Activated T-helper 9 cell treated with anti-CD3 and anti-CD28 coated beads, Interleukin-2, amount 50 U/mL, for 16 hours (primary cell): Measurements from ENCODE around the gene CDH26.

ENCODE experiments used
- DNase-seq: peaks from one replicate; pipeline ENCODE4 v3.0.0-alpha.2; 2020; ENCODE audit warnings: low read depth

Gene CDH26

DNA sequence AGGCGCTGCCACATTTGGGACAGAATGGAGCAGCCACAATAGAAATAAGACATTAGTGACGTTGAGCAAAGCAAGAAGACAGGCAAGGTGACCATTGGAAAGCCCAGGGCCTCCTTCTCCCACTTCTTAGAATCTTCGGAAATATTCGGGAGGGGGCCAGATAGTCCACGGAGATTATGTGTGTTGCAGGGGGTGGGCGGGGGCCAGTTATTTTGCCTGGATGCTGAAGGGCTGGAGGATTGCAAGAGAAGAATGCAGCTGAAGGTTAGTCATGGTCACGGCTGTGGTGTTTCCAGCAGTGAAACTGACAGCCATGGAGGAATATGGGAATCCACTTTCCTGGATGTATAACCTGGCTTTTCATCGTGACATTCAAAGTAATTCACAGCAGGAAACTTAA lies 88.6 kb downstream of the CDH26 start:
- DNase-seq: no peak

DNA sequence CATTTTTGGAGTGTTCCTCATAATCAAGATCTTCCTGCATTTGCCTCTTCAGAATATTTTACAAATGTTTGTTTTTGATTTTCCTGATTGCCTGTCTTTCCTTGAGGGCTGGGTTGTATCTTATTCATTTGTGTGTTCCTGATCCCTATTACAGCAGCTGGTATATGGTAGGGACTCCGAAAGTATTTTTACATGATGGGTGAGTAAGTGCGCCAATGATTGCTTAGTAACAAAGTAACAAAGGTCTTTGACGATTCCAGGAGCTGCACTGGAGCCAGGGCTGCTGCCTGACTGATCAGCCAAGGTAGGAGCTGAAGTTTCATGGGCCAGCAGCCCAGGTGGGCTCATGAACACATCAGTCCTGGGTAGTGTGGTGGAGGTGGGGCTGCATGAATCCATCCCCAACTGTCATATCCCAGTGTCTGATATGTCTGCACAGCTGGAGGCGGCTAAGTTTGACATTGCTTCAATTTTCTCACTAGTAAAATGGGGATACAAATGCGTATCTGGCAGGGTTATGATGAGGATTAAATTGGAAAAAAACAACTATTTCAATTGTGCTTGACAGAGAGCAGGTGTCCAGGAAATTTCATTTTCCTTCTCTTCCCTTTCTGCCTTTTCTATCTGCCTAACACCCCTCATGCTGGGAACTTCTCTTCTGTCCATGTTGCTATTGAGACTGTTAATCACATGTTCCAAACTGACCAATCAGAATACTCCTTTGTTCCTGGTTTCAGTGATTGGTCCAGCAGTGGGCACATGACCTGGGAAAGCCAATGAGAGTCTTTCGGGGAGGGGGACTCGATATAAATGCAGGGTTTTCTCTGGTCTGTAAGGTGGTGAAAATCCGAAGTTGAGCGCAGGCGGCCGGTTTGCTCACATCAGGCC lies 90.7 kb downstream of the CDH26 start:
- no peak for DNase-seq

DNA sequence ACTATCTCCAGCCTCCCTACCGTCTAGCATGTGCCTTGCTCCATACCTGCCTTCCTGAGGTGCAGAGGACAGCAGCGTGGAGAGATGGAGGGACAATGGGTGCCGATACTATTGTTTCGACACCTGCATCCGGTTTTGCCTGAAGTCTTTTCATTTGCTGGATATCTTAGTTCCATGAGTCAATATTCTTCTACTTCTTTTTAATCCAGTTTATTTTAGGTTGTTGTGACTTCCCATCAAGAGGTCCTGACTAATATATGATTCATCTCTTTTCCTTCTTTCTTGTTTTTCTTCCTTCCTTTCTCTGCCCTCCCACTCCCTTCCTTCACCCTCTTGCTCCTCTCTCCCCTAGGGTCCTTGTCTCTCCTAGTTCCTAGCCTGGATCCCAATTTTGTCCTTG lies 91.4 kb downstream of the CDH26 start:
- no peak for DNase-seq

DNA sequence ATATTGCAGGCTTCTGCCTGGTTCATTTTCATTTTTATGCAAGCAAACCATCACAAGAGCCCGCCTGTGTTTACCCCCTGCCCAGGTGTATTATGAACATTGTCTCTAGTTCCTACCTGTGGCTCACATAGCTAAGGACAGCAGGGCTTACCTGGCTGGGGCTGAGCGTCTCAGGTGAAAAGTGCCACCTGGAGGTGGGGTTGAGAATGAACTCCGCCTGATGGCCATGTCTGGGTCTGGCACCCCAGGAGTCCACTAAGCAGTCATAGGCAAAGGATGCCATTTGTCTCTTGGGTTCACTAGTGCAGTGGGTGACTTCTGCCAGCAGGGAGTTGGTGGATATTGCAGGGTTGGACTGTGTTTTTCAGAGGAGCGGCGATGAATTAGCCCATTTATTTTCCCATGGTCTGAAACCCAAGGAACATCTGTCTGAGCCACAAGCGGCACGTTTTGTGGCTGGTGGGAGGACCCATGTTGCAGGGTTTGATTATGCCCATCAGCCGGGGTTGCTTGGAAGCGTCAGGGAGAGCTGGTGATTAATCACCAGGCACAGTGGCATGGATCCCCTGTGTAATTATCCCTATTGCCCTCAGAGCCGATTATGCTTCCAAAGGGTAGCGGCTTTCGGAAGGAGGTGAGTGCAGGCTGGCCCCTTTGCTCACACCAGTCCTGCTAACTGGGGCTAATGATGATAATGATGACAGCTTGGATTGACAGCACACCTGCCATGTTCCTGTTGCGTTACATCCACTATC lies 92.1 kb downstream of the CDH26 start:
- DNase-seq: no peak

DNA sequence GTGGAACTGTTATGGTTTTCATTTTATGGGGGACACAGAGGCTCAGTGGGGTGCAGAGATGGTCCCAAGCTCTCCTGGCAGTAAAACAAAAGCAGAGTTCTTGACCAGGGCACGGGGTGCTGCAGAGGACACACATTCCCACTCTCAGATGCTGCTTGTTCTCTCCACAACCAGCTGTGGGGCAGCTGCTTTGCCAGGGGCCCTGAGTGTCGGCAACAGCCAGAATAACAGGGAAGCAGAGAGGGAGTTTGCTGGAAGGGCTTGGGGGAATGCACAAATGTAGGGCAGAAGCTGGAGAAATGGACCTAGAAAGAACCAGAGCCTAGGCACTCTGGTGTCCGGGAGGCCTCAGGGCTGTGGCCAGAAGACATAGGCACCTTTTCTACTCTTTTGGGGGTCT lies 93.7 kb downstream of the CDH26 start:
- DNase-seq: no peak

DNA sequence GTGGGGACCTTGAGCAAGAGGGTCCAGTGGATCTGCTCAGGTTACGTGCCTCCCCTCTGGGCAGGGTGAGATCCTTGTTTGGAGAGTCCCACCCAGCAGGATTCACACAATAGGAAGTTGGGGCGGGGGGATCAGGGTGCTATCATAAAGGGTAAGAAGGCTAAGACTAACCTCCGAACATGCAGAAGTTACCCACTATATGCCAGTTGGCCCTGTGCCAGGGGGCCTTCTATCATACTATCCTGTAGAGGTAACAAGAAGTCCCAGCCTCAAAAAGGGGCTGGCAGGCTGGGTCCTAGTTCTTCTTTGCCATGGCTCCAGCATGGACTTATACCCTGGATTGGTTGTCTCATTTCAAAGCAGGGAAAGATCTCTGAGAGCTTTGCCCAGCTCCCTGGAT lies 94.1 kb downstream of the CDH26 start:
- DNase-seq: no peak

DNA sequence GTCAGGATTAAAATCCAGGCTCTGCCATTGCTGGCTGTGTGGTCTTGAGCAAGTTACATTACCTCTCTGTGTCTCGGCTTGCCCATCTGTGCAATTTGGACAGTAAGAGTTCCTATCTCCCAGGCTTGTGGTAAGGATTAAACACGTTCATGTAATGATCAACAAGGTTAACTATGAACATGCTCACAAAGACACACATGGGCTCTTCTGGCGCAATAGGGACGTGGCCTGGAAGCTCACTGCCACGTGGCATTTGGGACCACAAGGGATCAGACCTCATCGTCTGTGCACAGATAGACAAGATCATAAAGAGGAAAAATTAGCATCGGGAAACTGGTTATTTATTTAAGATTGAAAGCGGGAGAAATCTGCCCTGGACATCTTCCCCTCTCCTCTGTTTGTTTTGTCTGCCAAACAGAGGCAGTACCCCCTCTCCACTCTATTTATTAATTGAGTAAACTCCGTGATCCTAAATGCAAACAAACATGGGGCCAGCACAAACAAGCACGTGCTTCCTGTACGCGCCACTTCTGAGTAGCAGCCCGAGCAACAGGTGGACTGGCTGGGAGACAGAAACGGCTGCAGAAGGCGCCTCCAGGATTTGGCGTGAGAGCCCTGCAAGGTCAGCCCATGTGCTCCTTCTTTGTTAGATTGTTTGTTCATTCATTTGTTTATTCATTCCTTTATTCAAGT lies 95.0 kb downstream of the CDH26 start:
- no peak for DNase-seq

DNA sequence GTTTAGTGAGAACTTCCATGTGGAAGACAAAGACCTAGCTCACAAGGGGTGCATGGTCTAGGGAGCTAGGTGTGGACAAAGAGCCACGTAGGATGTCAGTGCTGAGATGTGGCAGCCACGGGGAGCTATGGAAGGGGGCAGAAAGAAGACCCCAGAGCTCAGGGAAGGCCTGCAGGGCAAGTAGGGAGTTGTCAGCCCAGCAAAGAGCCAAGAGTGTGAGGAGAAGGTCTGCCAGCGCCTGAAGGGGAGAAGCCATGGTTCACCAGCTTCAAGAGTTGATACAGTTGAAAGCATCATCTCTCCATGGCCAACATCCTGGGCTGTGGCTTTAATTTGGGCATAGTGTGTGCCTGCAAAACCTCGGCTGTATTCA lies 95.6 kb downstream of the CDH26 start:
- DNase-seq: no peak

DNA sequence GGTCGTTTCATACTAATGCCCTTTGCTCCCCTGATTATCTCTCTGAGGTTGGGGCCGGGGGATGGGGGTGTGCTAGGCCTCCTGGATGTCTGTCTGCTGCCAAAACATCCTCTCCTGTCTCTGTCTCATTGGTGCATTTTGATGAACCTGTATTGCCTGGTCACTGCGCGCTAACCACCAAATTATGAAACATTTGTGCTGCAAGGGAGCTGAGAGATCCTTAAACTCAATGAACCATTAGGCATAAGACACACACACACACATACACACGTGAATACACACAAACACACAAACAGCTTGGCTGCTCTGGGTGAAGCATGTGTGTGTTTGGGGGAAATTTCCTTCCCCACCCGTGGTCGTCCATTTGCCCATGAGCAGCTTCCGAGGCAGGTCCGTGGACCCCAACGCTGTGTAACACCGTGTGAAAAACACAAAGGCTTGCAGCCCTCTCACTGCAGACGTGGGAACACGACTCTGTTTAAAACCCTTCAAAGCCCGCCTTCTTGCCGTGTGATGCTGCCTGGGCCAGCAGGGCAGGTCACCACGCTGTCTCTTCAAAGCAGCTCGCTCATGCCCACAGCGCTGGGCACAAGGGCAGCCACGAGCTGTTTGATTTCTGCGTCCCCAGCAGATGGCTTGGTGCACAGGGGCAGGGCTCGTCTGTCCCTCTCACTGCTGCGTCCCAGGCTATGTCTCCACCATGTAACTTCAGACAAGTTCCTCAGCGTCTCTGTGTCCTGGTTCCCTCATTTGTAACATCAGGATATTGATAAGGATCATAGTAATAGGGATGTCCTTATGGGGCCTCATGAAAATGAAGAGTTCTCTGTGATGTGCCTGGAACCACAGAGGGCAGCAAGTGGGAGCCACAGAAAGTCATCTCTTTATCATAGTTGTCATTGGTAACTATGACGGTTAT lies 96.8 kb downstream of the CDH26 start:
- no peak for DNase-seq

DNA sequence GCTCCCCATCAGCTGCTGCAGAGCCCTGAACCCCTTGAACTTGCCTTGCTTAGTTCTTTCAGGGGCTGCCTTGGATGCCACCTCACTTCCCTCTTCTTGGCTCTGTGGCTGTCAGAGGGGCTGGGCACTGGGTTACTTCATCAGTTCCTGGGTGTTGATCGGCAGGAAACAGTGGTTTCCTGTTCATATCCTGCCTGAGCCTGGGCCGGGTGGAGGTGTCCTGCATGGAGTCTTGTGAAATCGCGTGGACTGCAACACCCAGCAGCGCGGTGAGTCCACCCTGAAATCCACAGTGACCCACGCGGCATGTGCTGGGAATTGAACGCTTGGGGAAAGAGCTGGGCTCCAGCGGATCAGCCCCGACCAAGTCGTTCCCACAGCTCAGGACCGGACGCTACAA lies 97.5 kb downstream of the CDH26 start:
- DNase-seq: peak; percentile 5

DNA sequence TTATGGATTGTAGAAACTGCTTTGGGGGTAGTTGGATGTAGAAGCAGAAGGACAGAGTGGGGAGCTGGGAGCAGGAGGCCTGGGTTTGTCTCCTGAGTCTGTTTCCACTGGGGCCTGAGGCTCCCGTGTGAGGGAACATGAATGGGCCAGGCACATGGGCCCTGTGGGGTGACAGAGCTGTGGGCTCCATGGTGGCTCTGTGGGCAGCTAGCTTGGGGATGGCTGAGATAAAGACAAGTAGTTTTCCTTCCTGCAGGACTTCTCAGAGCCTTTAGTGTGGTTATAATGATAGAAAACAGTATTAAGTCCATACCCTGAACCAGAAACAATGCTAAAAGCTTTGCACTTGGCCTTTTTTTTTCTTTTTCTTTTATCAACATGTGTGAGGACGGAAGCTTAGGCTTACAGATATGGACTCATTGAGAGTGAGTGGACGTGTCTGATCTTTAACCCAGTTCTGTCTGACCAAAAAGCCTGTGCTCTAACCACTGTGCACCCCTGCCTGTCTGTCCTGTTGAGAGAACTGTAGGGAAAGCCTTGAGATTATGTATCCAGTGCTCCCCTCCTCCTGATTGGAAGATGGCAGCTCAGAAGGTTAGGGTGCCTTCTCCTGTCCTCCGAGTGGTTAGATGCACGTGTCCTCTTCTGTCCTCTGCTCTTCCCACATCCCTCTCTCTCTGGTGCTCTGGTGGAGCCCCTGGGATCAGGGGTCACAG lies 98.3 kb downstream of the CDH26 start:
- no peak for DNase-seq

DNA sequence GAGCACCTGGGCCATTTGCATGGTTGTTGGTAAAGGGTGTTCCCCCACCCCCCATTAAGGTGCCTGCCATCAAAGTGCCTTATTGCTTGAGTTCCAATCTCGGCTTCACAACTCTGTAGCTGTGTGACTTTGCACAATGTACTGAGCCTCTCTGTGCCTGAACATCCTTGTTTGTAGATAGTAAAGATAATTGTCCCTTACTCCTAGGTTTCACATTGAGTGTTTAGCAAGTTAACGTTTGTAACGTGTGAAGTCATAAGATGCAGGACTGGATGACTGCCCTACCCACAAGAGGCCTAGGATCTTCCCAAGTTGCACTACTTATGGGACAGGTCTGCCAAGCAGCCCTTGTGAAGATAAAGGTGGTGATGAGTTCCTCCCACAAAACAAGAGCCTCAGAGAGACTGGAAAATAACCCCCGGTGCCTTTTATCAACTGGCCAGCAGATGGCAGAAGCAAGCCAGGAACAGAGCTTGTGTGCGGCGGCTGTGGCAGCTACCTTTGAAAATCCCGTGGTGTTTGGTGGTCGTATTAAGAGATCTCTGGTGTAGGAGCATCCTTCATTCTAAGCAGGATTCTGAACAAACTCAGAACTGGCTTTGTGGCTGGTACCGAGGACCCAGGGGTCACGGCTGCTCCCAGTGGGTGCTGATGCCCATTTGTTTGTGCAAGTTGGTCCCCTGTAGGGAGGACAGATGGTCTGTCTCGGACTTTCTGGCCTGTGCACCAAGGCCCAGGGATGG lies 99.1 kb downstream of the CDH26 start:
- DNase-seq: peak; percentile 36

DNA sequence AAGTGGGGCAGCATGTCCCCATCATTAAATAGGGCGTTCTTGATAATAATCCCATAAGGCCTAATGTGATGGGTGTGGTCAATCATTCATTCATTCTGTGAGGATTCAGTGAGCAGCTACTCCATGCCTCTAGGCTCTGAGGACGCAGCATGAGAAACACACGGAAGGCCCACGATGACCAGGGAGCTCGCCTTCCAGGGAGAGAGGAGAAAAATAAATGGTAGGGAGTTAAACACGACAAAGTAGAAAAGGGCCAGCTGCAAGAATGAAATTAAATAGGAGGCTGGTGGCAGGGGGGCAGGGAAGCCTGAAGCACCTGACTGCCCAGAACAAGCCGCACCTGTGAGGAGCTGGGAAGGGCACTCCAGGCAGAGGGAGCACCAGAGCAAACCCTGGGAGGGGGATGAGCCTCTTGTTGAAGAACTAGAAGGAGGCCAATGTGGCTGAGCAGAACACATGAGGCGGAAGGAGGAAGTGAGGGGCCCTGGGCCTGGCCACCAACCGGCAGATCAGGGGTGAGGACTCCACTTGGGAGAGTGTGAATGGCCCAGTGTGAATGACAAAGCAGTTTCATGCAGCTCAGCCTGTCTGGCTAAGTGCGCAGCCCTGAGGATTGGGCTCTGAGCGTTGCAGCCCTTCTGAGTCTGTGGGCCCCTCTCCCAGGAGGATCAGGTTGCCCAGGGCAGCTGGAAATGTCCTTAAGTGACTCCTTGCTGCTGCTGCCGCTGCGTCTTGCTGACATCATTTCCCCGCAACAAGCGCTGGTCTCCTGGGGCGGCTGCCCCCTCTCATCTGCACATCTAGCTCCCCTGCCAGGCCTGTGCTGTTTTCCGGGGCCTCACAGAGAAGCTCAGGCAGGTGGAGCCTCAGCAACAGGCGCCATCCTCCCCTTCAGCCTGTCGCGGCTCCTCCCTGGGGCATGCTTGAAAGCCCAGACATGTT lies 99.9 kb downstream of the CDH26 start:
- no peak for DNase-seq

DNA sequence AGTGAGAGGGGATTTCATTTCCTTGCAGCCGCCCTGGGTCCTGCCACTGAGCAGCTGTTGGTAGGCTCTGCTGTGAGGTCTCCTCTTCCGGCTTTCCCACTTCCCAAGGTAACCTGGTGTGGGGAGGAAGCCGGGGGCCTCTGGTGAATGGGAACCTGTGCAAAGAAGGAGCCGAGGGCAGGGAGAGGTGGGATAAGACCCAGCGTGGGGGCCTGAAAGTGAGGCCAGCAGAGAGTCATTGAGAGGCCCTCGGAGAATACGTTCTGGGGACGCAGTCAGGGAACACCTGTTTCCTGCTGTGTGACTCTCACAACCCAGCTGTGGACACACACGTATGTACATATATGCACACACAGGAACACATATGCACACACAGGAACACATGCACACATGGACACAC lies 100.7 kb downstream of the CDH26 start:
- no peak for DNase-seq

DNA sequence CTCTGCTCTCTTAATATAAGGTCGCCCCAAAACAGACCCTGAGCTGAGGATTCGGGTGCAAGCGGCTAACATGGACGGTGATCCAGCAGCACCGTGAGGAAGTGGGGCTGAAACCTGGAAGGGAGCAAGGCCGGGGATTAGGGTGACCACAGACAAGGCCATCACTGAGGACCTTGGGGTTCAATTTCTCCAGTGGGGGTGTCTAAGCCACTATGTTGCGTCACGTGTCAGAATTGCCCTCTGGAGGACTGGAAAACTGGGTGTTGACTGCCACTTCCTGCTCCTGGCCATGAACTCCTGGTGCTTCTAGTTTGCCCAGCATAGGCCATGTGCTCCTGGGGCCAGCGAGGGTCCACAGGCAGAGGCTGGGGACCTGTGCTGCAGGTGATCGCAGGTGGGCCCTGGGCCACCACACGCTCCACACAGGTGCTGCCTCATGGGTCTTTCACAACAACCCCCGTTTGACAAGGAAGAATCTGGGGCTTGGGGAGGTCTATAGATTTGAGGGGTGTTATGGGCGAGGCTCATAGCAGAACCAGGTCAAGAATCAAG lies 101.9 kb downstream of the CDH26 start:
- DNase-seq: no peak

DNA sequence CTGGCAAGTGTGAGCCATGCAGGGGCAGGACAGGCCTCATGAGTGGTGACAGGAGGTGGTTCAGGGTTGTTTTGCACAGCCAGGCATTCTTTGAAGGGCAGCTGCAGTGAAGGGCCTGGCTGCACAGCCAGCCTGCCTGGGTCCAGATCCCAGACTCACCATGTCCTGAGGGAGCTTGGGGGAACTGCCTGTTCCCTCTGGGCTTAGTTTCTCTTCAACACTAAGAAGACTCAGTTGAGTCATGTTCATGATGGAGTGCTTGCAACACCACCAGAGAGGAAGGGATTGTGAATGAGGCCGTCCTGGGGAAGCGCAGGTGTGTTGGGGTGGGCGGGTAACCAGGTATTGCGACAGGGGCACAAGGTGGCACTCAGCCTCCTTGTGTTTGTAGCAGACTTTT lies 102.4 kb downstream of the CDH26 start:
- DNase-seq: no peak

DNA sequence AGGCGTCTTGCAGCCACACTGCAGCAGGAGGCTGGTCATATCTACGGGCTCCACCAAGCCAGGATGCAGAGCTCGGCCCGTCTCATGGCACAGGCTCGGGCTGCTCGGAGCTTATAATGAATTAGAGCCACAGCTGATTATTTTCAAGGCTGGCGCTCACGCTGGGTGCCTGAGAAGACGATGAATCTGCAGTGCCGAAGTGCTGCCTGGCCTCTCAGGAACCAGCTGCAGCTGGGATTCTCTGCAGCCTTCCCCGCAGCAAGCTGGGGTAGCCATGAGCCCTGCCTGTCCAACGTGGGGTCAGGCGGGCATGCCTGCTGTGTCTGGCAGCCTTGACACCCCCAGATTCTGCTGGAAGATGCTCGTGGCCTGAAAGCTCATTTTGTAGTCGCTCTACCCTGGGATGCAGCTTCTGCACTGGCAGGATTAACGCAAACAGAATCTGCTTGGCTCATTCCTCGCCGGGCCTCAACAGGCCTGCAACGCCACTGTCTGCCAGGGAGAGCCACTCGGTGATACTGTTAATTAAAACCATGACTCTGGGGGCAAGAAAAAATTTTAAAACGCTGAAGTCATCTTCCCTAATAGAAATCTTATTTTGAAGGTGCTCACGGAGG lies 104.3 kb downstream of the CDH26 start:
- no peak for DNase-seq

DNA sequence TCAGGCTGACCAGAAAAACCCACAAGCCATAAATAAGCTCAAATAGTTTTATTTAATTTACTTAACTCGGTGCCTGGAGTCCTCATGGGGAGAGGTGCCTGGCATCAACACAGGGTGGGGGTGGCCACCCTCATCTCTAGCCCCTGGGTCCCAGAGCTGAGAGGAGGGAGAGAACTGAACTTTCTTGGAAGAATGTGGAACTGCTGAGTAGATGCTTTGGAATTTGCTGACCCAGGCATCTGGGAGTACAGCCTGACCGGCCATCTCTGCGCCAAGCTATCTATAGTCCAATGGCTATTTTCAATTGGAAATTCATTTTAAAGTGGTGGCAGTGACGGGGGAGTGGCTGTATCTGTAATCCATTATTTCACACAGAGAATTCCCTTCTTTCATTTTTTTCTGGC lies 104.8 kb downstream of the CDH26 start:
- no peak for DNase-seq
